GM18861 (cell line): ENCODE data around the gene TEAD3.

ENCODE experiments used
- ATAC-seq: cut with Tn5 transposase; IDR thresholded peaks from one replicate; pipeline ENCODE4 v1.9.1; 2021; ENCODE audit not compliant: unreplicated experiment

TEAD3 gene

GRCh38 chr6:35492974-35493284 lies 4.0 kb downstream of the TEAD3 start:
- no peak for ATAC-seq

- ATAC-seq: no peak
Measured at GRCh38 chr6:35492258-35492973, 4.5 kb downstream of the TEAD3 start.

- no peak for ATAC-seq
Measured at GRCh38 chr6:35491558-35492257, 5.2 kb downstream of the TEAD3 start.

- ATAC-seq: no peak
Measured at GRCh38 chr6:35490821-35491557, 5.9 kb downstream of the TEAD3 start.

GRCh38 chr6:35489995-35490791 lies 6.7 kb downstream of the TEAD3 start:
- ATAC-seq: no peak

- ATAC-seq: no peak
Measured at GRCh38 chr6:35489066-35489465, 7.8 kb downstream of the TEAD3 start.

GRCh38 chr6:35488517-35488862 lies 8.4 kb downstream of the TEAD3 start:
- ATAC-seq: no peak

GRCh38 chr6:35487658-35488516 lies 9.0 kb downstream of the TEAD3 start:
- no peak for ATAC-seq

- no peak for ATAC-seq
Measured at GRCh38 chr6:35486005-35486925, 10.6 kb downstream of the TEAD3 start.

GRCh38 chr6:35485402-35485877 lies 11.4 kb downstream of the TEAD3 start:
- ATAC-seq: no peak

- no peak for ATAC-seq
Measured at GRCh38 chr6:35484921-35485392, 11.9 kb downstream of the TEAD3 start.

GRCh38 chr6:35483893-35484645 lies 12.8 kb downstream of the TEAD3 start:
- no peak for ATAC-seq

GRCh38 chr6:35483490-35483889 lies 13.4 kb downstream of the TEAD3 start:
- ATAC-seq: no peak

- ATAC-seq: no peak
Measured at GRCh38 chr6:35483062-35483461, 13.8 kb downstream of the TEAD3 start.

GRCh38 chr6:35481226-35481625 lies 15.7 kb downstream of the TEAD3 start:
- ATAC-seq: no peak

GRCh38 chr6:35480176-35480575 lies 16.7 kb downstream of the TEAD3 start:
- no peak for ATAC-seq

- no peak for ATAC-seq
Measured at GRCh38 chr6:35478259-35478658, 18.6 kb downstream of the TEAD3 start.

- ATAC-seq: no peak
Measured at GRCh38 chr6:35477551-35478179, 19.2 kb downstream of the TEAD3 start.
